ENCODE measurements around the gene TET1. TPM values are rescaled to one million over a fixed set of nuclear protein-coding genes. Genes with fewer than 3 reads are reported as not detected.

Gene TET1
- total and polyA plus RNA-seq, 8 donors, result 1.5 to 20.7 (median 15.7) TPM

- ATAC-seq (no peak), DNase-seq (no peak)
- H3K27ac ChIP-seq, result no peak overlapping the region
- H3K27me3 ChIP-seq, result peaks cover 4 to 49% of the 10 kb centered on the region in 2 donors
- no peak overlapping the region for H3K4me3 ChIP-seq
- intact Hi-C loops (cut with DNase I), result no loop called here
- H3K4me1 ChIP-seq, result peaks cover 9 to 14% of the 10 kb centered on the region in 2 donors
- TF ChIP-seq, protein P1, sequence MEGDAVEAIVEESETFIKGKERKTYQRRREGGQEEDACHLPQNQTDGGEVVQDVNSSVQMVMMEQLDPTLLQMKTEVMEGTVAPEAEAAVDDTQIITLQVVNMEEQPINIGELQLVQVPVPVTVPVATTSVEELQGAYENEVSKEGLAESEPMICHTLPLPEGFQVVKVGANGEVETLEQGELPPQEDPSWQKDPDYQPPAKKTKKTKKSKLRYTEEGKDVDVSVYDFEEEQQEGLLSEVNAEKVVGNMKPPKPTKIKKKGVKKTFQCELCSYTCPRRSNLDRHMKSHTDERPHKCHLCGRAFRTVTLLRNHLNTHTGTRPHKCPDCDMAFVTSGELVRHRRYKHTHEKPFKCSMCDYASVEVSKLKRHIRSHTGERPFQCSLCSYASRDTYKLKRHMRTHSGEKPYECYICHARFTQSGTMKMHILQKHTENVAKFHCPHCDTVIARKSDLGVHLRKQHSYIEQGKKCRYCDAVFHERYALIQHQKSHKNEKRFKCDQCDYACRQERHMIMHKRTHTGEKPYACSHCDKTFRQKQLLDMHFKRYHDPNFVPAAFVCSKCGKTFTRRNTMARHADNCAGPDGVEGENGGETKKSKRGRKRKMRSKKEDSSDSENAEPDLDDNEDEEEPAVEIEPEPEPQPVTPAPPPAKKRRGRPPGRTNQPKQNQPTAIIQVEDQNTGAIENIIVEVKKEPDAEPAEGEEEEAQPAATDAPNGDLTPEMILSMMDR (IDR thresholded peaks at IDR 0.05), result no peak
- no peaks in the 10 kb centered on the region for H3K9me3 ChIP-seq
- H3K36me3 ChIP-seq, result no peaks in the 10 kb centered on the region
These were observed 5.5 kb downstream of the TET1 start for GRCh38 chr10:68565658-68566057.

GRCh38 chr10:68566351-68566750 is 6.2 kb downstream of the TET1 start:
- intact Hi-C loops (cut with DNase I), result no loop called here
- H3K27me3 ChIP-seq, result peaks cover 0 to 42% of the 10 kb centered on the region in 2 donors
- H3K27ac ChIP-seq, result no peak overlapping the region
- H3K4me1 ChIP-seq, result peaks cover 5 to 8% of the 10 kb centered on the region in 2 donors
- ATAC-seq, result no peak
- H3K4me3 ChIP-seq, result no peak overlapping the region
- peak in 2 of 4 donors; percentile 29 to 34 for DNase-seq
- no peaks in the 10 kb centered on the region for H3K36me3 ChIP-seq
- TF ChIP-seq, protein P1 (IDR thresholded peaks at IDR 0.05), result no peak
- H3K9me3 ChIP-seq, result no peaks in the 10 kb centered on the region

DNA sequence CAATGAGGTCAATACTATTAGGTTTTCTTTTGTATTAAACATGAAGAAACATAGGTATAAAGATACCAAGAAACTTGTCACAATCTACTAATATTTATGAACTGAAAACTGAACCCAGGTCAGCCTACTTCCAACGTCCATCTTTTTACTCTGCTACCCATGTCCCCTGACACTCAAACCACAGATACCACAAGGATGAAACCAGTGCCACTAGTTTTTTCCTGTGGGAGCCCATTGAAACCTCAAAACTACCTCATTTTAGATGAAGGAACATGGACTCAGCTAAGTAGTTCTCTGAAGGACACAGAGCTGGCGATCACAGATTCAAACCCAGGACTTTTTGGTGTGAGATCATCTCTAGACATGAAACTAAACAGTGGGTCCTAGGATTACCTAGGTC is 6.8 kb downstream of the TET1 start:
- Histone ChIP-seq H3K27me3 (peaks cover 0 to 36% of the 10 kb centered on the region in 2 donors), H3K27ac (no peak overlapping the region), H3K36me3 (no peaks in the 10 kb centered on the region), H3K9me3 (no peaks in the 10 kb centered on the region), H3K4me1 (peaks cover 2 to 4% of the 10 kb centered on the region in 2 donors), H3K4me3 (no peak overlapping the region)
- no peak for ATAC-seq
- no peak for DNase-seq
- TF ChIP-seq, protein P1 (IDR thresholded peaks at IDR 0.05), result no peak
- intact Hi-C loops (cut with DNase I), result no loop called here

- TF ChIP-seq, protein P1 (IDR thresholded peaks at IDR 0.05), result no peak
- H3K4me3 ChIP-seq, result no peak overlapping the region
- H3K36me3 ChIP-seq, result no peaks in the 10 kb centered on the region
- H3K27me3 ChIP-seq, result no peaks in the 10 kb centered on the region
- no peak for DNase-seq
- no peaks in the 10 kb centered on the region for H3K4me1 ChIP-seq
- no peaks in the 10 kb centered on the region for H3K9me3 ChIP-seq
- no peak overlapping the region for H3K27ac ChIP-seq
- ATAC-seq, result no peak
- intact Hi-C loops (cut with DNase I), result no loop called here
These were observed 12.0 kb downstream of the TET1 start for GRCh38 chr10:68572151-68572550.

DNA sequence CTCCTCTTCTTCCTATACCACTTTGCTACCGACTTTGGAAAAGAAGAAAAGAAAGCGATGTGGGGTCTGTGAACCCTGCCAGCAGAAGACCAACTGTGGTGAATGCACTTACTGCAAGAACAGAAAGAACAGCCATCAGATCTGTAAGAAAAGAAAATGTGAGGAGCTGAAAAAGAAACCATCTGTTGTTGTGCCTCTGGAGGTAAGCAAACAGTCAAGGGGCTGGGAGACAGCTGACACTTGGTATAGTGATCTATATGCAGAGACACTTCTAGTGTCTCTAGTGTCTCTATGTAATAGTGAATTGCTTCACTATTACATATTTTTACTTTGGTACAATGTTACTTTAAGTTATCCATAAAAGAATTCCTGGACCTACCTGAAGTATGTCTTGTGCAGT is 13.9 kb downstream of the TET1 start:
- H3K4me1 ChIP-seq, result no peaks in the 10 kb centered on the region
- H3K36me3 ChIP-seq, result no peaks in the 10 kb centered on the region
- ATAC-seq (no peak), DNase-seq (no peak)
- no peak overlapping the region for H3K27ac ChIP-seq
- TF ChIP-seq, protein P1 (IDR thresholded peaks at IDR 0.05), result no peak
- no peaks in the 10 kb centered on the region for H3K9me3 ChIP-seq
- no peaks in the 10 kb centered on the region for H3K27me3 ChIP-seq
- H3K4me3 ChIP-seq, result no peak overlapping the region
- intact Hi-C loops (cut with DNase I), result no loop called here
